ENCODE measurements around the gene DYNLRB1.
A peak's percentile ranks its signal among the peaks of the same experiment; 100 is the strongest.
"Not testable (repeated sequence)": the region's sequence is repeated elsewhere in the genome, so short reads cannot be mapped to it uniquely, and the experiment has no call there.

Gene DYNLRB1

DNA sequence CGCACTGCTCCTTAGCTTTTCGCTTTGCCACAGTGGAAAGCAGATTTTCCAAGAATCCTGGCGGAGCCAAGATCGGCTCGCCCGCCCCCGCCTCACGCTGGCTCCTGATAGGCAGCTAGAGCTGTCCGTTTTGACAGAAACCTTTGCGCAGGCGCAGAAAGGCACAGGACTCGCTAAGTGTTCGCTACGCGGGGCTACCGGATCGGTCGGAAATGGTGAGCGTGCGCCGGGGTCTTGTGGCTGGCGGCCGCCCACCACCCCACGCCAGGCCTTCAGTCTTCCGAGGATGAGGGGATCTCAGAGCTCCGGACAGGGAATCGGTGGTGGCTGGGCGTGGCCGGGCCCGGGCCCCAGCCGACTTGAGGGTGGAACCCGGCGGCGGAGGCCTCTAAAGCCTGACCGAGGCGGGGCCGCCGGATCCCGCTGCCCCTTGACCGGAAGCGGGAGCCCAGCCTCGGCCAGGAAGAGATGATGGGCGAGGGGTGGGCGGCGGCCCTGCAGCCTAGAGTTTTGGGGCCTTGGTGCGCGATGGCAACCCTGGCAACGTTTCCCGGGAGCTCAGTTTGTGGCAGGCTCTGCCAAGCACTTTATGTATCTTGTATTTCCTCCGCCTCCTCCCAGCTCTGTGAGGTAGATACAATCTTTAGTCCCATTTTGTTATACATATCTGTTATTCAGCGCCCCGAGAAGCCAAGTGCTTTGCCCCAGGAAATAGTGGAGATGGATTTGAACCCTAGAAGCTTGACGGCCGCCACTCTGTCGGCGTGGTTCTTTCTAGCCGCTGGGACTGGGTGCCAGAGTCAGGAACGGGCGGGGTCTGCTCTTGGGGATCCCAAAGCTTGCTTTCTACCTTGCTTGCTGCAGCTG lies at the start of gene DYNLRB1:
Gene DYNLRB1 (plus strand): TSS at position 176 of the 867 bp plus-strand sequence. CDS start 37 bp downstream, at position 213.
- peak; percentile 69 for DNase-seq

DNA sequence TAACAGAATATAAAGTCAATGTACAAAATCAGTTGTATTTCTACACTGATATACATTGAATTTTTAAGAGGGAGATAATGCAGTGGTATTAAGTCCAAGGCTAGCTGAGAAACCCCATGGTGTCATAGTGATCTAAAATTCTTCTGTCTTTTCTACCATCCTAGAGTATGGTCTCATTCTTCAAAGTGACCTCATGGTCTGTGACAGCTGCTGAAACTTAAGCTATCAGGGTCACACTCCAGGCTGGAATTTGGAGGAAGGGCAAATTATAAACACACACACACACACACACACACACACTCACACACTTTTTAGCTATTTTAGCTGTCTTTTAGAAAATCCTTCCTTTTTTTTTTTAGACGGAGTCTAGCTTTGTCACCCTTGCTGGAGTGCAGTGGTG lies 47.3 kb upstream of the DYNLRB1 start:
- no peak for DNase-seq

- no peak for DNase-seq
Measured at GRCh38 chr20:34472246-34472925, 43.8 kb upstream of the DYNLRB1 start.

GRCh38 chr20:34473262-34473883 lies 42.8 kb upstream of the DYNLRB1 start:
- peak; percentile 26 for DNase-seq

- DNase-seq: no peak
Measured at GRCh38 chr20:34475979-34476736, 40.1 kb upstream of the DYNLRB1 start.

DNA sequence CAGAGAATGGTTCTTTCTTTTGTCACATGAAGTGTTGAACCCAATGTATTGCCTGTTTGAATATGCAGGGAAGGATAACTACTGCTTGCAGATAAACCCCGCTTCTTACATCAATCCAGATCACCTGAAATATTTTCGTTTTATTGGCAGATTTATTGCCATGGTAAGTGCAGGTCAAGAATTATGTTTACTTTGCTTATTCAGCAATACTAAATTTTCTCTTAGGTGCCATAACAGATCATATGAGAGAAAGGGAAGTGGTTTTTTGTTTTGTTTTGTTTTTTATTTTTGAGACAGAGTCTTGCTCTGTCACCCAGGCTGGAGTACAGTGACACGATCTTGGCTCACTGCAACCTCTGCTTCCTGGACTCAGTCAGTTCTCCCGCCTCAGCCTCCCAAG lies 36.6 kb upstream of the DYNLRB1 start:
- DNase-seq: no peak

GRCh38 chr20:34482154-34482553 lies 34.1 kb upstream of the DYNLRB1 start:
- not testable (repeated sequence) for DNase-seq

DNA sequence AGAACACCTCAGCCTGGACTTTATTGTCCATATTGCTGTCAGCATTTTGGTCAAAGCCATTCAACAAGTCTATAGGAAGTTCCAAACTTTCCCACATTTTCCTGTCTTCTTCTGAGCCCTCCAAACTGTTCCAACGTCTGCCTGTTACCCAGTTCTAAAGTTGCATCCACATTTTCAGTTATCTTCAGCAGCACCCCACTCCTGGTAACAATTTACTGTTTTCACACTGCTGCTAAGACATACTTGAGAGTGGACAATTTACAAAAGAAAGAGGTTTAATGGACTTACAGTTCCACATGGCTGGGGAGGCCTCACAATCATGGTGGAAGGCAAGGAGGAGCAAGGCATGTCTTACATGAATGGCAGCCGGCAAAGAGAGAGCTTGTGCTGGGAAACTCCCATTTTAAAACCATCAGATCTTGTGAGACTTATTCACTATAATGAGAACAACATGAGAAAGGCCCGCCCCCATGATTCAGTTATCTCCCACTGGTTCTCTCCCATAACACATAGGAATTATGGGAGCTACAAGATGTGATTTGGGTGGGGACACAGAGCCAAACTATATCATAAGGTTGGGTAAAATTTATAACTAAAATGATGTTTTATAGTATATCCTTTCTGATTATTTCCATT lies 32.5 kb upstream of the DYNLRB1 start:
- not testable (repeated sequence) for DNase-seq

- DNase-seq: no peak
Measured at GRCh38 chr20:34485068-34485634, 31.1 kb upstream of the DYNLRB1 start.

DNA sequence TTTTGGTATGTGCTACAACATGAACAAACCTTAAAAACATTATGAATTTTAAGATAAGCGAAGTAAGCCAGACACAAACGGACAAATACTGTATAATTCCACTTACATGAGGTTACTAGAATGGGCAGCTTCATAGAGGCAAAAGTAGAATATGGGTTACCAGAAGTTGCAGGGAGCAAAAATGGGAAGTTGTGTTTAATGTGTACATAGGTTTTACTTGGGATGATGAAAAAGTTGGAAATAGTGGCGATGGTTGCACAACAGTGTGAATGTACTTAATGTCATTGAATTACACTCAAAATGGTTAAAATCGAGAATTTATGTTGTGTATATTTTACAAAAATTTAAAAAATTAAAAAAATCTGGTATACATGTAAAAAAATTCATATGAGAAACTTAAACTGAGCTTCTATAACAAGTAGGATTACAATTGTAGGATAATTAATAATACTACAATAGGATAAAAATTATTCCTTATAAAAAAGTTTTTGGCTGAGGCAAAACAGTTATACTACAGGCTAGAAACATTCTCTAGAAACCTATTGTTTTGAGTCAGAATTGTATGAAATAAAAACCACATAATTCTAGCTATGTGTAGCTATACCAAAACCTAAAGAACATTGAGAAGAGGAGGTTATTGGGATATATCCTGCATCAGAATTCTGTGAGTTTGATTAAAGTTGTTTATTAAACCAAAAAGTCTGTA lies 24.8 kb upstream of the DYNLRB1 start:
- DNase-seq: no peak

GRCh38 chr20:34491932-34492509 lies 24.2 kb upstream of the DYNLRB1 start:
- DNase-seq: no peak

- no peak for DNase-seq
Measured at GRCh38 chr20:34493646-34494045, 22.6 kb upstream of the DYNLRB1 start.

- DNase-seq: no peak
Measured at GRCh38 chr20:34495307-34495706, 20.9 kb upstream of the DYNLRB1 start.

- DNase-seq: no peak
Measured at GRCh38 chr20:34495916-34496315, 20.3 kb upstream of the DYNLRB1 start.

DNA sequence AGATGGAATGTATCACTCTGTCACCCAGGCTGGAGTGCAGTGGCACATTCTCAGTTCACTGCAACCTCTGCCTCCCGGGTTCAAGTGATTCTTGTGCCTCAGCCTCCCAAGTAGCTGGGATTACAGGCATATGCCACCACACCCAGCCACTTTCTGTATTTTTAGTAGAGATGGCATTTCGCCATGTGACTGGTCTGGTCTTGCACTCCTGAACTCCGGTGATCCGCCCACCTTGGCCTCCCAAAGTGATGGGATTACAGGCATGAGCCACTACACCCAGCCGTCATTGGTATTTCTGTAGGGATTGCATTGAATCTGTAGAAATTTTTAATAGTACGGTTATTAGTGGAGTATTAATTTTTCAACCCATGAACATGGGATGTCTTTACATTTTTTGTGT lies 18.6 kb upstream of the DYNLRB1 start:
- DNase-seq: not testable (repeated sequence)

- DNase-seq: no peak
Measured at GRCh38 chr20:34500823-34501222, 15.4 kb upstream of the DYNLRB1 start.

GRCh38 chr20:34506480-34506879 lies 9.7 kb upstream of the DYNLRB1 start:
- no peak for DNase-seq

DNA sequence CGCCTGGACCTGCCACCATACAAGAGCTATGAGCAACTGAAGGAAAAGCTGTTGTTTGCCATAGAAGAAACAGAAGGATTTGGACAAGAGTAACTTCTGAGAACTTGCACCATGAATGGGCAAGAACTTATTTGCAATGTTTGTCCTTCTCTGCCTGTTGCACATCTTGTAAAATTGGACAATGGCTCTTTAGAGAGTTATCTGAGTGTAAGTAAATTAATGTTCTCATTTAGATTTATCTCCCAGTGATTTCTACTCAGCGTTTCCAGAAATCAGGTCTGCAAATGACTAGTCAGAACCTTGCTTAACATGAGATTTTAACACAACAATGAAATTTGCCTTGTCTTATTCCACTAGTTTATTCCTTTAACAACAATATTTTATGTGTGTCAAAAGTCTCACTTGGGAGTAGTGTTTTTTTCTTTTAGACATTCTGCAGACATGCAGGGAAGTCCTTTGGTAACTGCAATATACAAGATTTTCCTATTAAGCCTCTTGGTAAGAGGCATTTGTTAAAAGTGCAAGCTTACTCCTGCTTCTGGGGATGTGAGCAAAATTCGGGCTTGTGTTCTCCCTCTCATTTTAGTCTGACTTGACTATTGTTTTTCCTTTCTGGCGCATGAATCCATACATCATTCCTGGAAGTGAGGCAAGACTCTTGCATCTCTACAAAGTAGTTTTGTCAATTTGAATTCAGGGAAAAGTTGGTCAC lies 8.4 kb upstream of the DYNLRB1 start:
- DNase-seq: no peak

DNA sequence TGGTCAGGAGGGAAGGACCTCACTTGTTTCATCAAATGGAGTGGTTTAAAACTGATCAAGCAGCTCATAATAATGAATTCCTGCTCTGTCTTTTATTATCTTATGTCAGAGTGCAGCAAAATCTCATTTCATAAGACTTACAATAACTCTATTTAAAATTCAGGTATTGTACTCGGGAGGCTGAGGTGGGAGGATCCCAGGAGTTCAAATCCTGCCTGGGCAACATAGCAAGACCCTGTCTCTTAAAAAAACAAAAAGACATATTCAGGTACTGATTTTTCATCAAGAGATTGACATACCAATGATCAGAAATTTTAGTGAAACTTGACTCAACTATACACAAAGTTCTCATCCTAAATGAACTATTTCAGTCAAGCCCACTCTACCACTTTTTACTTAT lies 5.6 kb upstream of the DYNLRB1 start:
- DNase-seq: no peak

DNA sequence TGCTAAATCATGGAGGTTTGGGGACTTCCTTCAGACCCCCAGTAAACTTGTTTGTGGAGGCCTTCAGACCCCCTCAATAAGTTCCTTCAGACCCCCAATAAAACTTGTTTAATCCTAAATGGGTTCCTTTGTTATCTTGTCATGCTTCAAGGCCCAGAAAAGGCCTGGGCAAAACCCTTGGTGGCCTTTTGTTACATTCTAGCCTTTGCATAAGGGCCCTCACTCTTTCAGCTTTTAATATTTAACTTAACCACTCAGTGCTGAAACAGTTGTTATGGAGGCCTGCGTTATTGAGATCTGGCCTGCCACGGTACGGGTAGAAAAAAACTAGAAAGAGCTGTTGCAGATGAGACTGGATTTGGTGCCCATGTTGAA lies 4.3 kb upstream of the DYNLRB1 start:
- DNase-seq: no peak

Data from NCI-H524 treated with DMSO at 0.1 percent for 48 hours (cell line).